A549 treated with dexamethasone at 1 μM for 4 hours (cell line): Measurements from ENCODE around the gene AUNIP. TPM values are rescaled to one million over a fixed set of nuclear protein-coding genes. Genes with fewer than 3 reads are reported as not detected.

Experiments used
- total RNA-seq: library from RNA; stranded (reverse); fragments of 200-300 nt; extraction: Qiagen RNA extraction; gene quantifications from 5 replicates; pipeline ENCODE4 v1.2.3, GENCODE V29; 2022

Gene AUNIP
- total RNA-seq: 8.9 to 10.3 TPM (median 9.5 TPM) in 5 replicates

GRCh38 chr1:25858906-25859789, at the start of gene AUNIP:
TSS of gene AUNIP (minus strand) at chr1:25859457. CDS start at chr1:25859357, 100 bp downstream.

GRCh38 chr1:25905680-25906643, 46.7 kb upstream of the AUNIP start, which contains the start of gene STMN1:
TSS of gene STMN1 (minus strand) at chr1:25906419. CDS start at chr1:25904676, 1,743 bp downstream.

GRCh38 chr1:25875154-25875855, 16.0 kb upstream of the AUNIP start, which contains the start of gene PAQR7:
TSS of gene PAQR7 (minus strand) at chr1:25875708. CDS start at chr1:25863839, 11,869 bp downstream.

GRCh38 chr1:25819491-25820246, 39.6 kb downstream of the AUNIP start, which contains the start of gene MTFR1L:
TSS of gene MTFR1L (plus strand) at chr1:25819954. CDS start at chr1:25823105, 3,151 bp downstream.

GRCh38 chr1:25799935-25800702, 59.1 kb downstream of the AUNIP start, which contains the start of gene SELENON:
TSS of gene SELENON (plus strand) at chr1:25800193. CDS start at chr1:25800231, 38 bp downstream.

Other genes starting within 250 kb of the AUNIP start
- 0.65 to 0.97 TPM (median 0.92 TPM) in 5 replicates for gene MAN1C1, start 242.7 kb downstream of the AUNIP start, total RNA-seq
- gene SELENON, start 59.3 kb downstream of the AUNIP start, total RNA-seq: 52.5 to 72.6 TPM (median 68.1 TPM) in 5 replicates
- gene MTFR1L, start 39.5 kb downstream of the AUNIP start, total RNA-seq: 22.5 to 25.6 TPM (median 23.6 TPM) in 5 replicates
- 4.8 to 8.7 TPM (median 7.7 TPM) in 5 replicates for gene PAQR7, start 16.3 kb upstream of the AUNIP start, total RNA-seq
- gene STMN1, start 47.0 kb upstream of the AUNIP start, total RNA-seq: 223 to 236 TPM (median 227 TPM) in 5 replicates
- 6.8 to 8.4 TPM (median 8.0 TPM) in 5 replicates for gene PAFAH2, start 138.6 kb upstream of the AUNIP start, total RNA-seq
- gene EXTL1, start 162.3 kb upstream of the AUNIP start, total RNA-seq: 0.05 TPM in 1 of 5 replicates, not detected in the others
- gene SLC30A2, start 186.7 kb upstream of the AUNIP start, total RNA-seq: 0.27 to 0.55 TPM (median 0.36 TPM) in 5 replicates
- 1.7 to 2.8 TPM (median 2.2 TPM) in 5 replicates for gene TRIM63, start 208.2 kb upstream of the AUNIP start, total RNA-seq